ENCODE results near the gene HDAC9.

GRCh38 chr7:18666107-18666728 is 170.7 kb downstream of the HDAC9 start:
- TF ChIP-seq CTCF (conservative IDR thresholded peaks at IDR 0.05; ENCODE audit: low read length), result peak; percentile 99
- no peak for TF ChIP-seq EZH2phosphoT487 (IDR thresholded peaks at IDR 0.05; ENCODE audit: borderline replicate concordance)

Data from Loucy (cell line).